T-cell (primary cell): ENCODE measurements around the gene EVA1B. TPM values are rescaled to one million over a fixed set of nuclear protein-coding genes. Genes with fewer than 3 reads are reported as not detected.

Source experiments
- ATAC-seq, 4 experiments: fragments of 200-7000 bp in 3 of 4; fragments of 150-1000 bp in 1 of 4; cut with Tn5 transposase; replicated peaks in 1 of 4; 1 replicate in 3 of 4; 2 replicates in 1 of 4; pipeline ENCODE4 v1.10.0; 2021; ENCODE audit warnings: moderate library complexity in 3 of 4, mild to moderate bottlenecking in 2 of 4, moderate number of reproducible peaks in 1 of 4
- CTCF ChIA-PET, 2 donors: fragments of 300-600 bp; sonication (Branson Sonifier 250); formaldehyde crosslinking; loops; one replicate each; lab custom pipeline; 2022; ENCODE audit warnings: antibody characterized with exemption in 2 of 2; lab: Charles Lee
- POLR2A ChIA-PET, 2 donors: fragments of 300-600 bp; sonication (Branson Sonifier 250); formaldehyde crosslinking; loops; one replicate each; lab custom pipeline; 2022; ENCODE audit warnings: antibody characterized with exemption in 2 of 2; lab: Charles Lee
- DNase-seq, 35 experiments: peaks; one replicate each; pipeline versions ENCODE4 v3.0.0 to v3.0.0-alpha.2; 2013 to 2023
- H3K27ac ChIP-seq: one replicate; pipeline ENCODE4 v1.5.1; 2013; ENCODE audit warnings: low read length
- H3K27me3 ChIP-seq, 2 experiments: replicated peaks in 1 of 2; 1 replicate in 1 of 2; 2 replicates in 1 of 2; pipeline versions ENCODE4 v1.6.1 to v1.7.0; 2013; ENCODE audit warnings: low read length in 1 of 2, mixed read lengths in 1 of 2; ENCODE audit not compliant: control insufficient read depth in 2 of 2, insufficient read depth in 2 of 2; ENCODE audit errors: extremely low read depth in 1 of 2
- H3K36me3 ChIP-seq, 2 donors: 1 replicate in 1 of 2; 2 replicates in 1 of 2; pipeline versions ENCODE4 v1.6.1 to v1.7.0; 2013; ENCODE audit warnings: low read length in 1 of 2; ENCODE audit not compliant: control insufficient read depth in 2 of 2, insufficient read depth in 1 of 2; ENCODE audit errors: extremely low read depth in 1 of 2
- H3K4me1 ChIP-seq, 2 experiments: 1 replicate in 1 of 2; 2 replicates in 1 of 2; pipeline versions ENCODE4 v1.6.1 to v1.7.0; 2013; ENCODE audit warnings: low read length in 2 of 2, mixed read lengths in 1 of 2; ENCODE audit not compliant: insufficient read depth in 2 of 2, control insufficient read depth in 1 of 2; ENCODE audit errors: extremely low read depth in 1 of 2
- H3K4me3 ChIP-seq, 2 donors: 1 replicate in 1 of 2; 2 replicates in 1 of 2; pipeline versions ENCODE4 v1.5.1 to v1.7.0; 2013; ENCODE audit warnings: mild to moderate bottlenecking in 2 of 2, low read length in 1 of 2, moderate library complexity in 1 of 2; ENCODE audit not compliant: control insufficient read depth in 1 of 2; ENCODE audit errors: extremely low read depth in 1 of 2
- H3K9me3 ChIP-seq: 2 replicates; pipeline ENCODE4 v1.7.0; 2013
- H3K27ac Mint-ChIP-seq, 2 donors: one replicate each; pipeline ENCODE4 v1.8.0; 2020 to 2021; ENCODE audit warnings: mild to moderate bottlenecking in 2 of 2, mixed read lengths in 2 of 2
- H3K27me3 Mint-ChIP-seq, 2 donors: one replicate each; pipeline ENCODE4 v1.8.0; 2021 to 2022; ENCODE audit warnings: mixed read lengths in 2 of 2
- H3K36me3 Mint-ChIP-seq: one replicate; pipeline ENCODE4 v1.8.0; 2021; ENCODE audit warnings: mixed read lengths
- H3K4me1 Mint-ChIP-seq, 3 donors: one replicate each; pipeline ENCODE4 v1.8.0; 2020 to 2022; ENCODE audit warnings: mixed read lengths in 3 of 3, mild to moderate bottlenecking in 1 of 3
- H3K4me3 Mint-ChIP-seq, 3 donors: one replicate each; pipeline ENCODE4 v1.8.0; 2020 to 2022; ENCODE audit warnings: mild to moderate bottlenecking in 3 of 3, mixed read lengths in 3 of 3, moderate library complexity in 3 of 3
- H3K9me3 Mint-ChIP-seq, 3 donors: one replicate each; pipeline ENCODE4 v1.8.0; 2020 to 2022; ENCODE audit warnings: mixed read lengths in 3 of 3
- WGBS: methylation state at CpG from one replicate; pipeline ENCODE4 v1.1.5; 2013; ENCODE audit warnings: missing lambda C conversion rate; ENCODE audit not compliant: insufficient coverage; 5-methylcytosine and 5-hydroxymethylcytosine counted together
- total RNA-seq, 35 experiments: library from RNA in 6 of 35; stranded (reverse) in 6 of 35; fragments of 120-200 nt in 1 of 35; gene quantifications; one replicate each; pipeline versions ENCODE4 v1.2.1 to v1.2.4 and lab custom pipeline; 2013 to 2026

EVA1B gene
- total RNA-seq, 5 donors from 2014 or later (not counting 1 experiment from before 2014, with no cell fraction given), result 2.0 to 8.1 (median 5.6) TPM

DNA sequence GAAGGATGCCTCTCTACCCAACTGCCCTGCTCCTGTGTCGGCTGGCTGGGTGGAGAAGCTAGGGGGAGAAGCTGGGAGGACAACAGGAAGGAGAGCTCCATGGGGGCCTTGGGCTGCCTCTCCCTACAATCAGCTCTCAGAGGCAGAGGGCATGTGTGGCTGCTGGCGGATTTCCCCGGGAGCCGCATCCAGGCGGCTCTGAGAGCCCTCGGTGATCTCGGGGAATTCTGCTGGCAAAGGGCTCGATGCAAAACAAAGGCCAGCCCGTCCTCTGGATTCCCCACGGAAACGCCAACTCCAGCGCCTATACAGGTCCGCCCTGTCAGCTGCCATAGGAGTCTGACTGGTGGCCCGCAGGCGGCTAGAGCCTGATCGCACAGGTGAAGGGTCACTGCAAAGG, 26.4 kb upstream of the EVA1B start:
- no peak overlapping the region for H3K27ac Mint-ChIP-seq
- H3K4me3 Mint-ChIP-seq, result peak overlapping the region in 1 of 3 donors; percentile 61
- no peak overlapping the region for H3K4me3 ChIP-seq
- peaks cover 2 to 29% of the 10 kb centered on the region in 2 experiments for H3K4me1 ChIP-seq
- DNase-seq (no peak), ATAC-seq (no peak)
- CTCF ChIA-PET, result interaction anchor here in 1 of 2 donors (1.8 to 1.9 kb wide), 2 partner anchors 17 to 19 kb away, joined by 6 to 7 read pairs; no protein-coding TSS in a partner anchor
- H3K9me3 ChIP-seq, result no peaks in the 10 kb centered on the region
- POLR2A ChIA-PET, result no interaction called here
- no peaks in the 10 kb centered on the region for H3K9me3 Mint-ChIP-seq
- no peak overlapping the region for H3K27ac ChIP-seq
- H3K36me3 ChIP-seq, result peaks cover 14 to 58% of the 10 kb centered on the region in 2 donors
- H3K27me3 Mint-ChIP-seq, result no peaks in the 10 kb centered on the region
- no peaks in the 10 kb centered on the region for H3K27me3 ChIP-seq
- peaks cover 40% of the 10 kb centered on the region for H3K36me3 Mint-ChIP-seq
- WGBS, result 96% methylated on average over 15 of the region's 16 CpGs
- peaks cover 19 to 29% (median 24%) of the 10 kb centered on the region in 3 donors for H3K4me1 Mint-ChIP-seq

DNA sequence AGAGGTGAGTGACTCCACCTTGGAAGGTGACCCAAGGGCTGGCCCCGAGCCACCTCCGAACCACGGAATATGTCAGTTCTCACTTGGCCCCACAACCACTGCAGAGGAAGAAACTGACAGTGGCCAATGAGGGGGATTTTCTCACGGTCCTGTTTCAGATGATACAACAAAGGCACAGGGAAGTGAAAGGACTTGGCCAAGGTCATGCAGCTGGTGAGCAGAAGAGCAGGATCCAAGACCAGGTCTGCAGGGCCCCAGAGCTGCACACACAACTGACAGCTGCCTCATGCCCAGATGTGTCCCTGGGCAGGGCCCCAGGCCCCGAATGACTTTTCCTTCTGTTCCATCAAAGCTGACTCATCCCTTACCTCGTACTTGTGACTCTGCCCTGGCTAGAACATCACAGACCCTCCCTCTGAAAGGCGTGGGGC, 25.8 kb upstream of the EVA1B start:
- CTCF ChIA-PET, result interaction anchor here in 1 of 2 donors (0.6 to 1.9 kb wide), 2 partner anchors 18 to 71 kb away, joined by 3 to 6 read pairs; no protein-coding TSS in a partner anchor
- Mint-ChIP-seq H3K36me3 (peaks cover 41% of the 10 kb centered on the region), H3K27me3 (no peaks in the 10 kb centered on the region), H3K4me3 (no peak overlapping the region), H3K9me3 (no peaks in the 10 kb centered on the region), H3K4me1 (peaks cover 22 to 30% (median 25%) of the 10 kb centered on the region in 3 donors), H3K27ac (no peak overlapping the region)
- Histone ChIP-seq H3K27ac (no peak overlapping the region), H3K9me3 (no peaks in the 10 kb centered on the region), H3K27me3 (no peaks in the 10 kb centered on the region), H3K4me3 (no peak overlapping the region), H3K4me1 (peaks cover 2 to 29% of the 10 kb centered on the region in 2 experiments), H3K36me3 (peaks cover 12 to 57% of the 10 kb centered on the region in 2 donors)
- ATAC-seq (no peak), DNase-seq (no peak)
- WGBS, result 68% methylated on average over 5 of the region's 7 CpGs
- POLR2A ChIA-PET, result no interaction called here

DNA sequence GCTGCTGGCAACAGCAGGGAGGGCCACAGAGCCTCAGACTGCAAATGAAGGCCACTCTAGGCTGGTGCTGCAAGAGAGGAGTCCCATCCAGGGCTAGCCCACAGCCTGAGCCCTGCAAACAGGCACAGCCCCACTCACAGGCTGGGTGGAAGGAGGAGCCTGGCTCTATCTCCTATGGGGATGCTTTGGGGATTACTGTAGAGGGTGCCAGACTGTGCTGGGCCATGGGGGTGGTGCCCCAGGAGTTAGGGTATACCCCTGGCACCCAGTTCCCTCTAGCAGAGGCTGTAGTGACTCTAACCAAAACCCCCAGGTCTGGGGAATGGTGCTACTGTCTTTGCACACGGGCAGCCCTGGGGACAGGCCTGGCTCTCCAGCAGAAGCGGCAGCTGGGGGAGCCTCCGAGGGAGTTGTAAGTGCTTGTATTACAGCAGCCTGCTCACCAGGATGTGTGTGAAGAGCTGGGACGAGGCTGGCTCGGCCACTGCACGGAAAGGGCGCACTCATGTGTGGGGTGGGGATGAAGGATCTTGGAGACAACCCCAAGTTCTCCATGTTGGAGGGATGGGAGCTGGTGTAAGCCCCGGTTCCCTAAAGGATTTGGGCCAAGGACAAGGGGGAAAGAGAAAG, 23.4 kb upstream of the EVA1B start:
- 95% methylated on average over 8 of the region's 8 CpGs for WGBS
- Histone ChIP-seq H3K4me1 (peaks cover 2 to 34% of the 10 kb centered on the region in 2 experiments), H3K4me3 (no peak overlapping the region), H3K27me3 (no peaks in the 10 kb centered on the region), H3K9me3 (no peaks in the 10 kb centered on the region), H3K27ac (no peak overlapping the region), H3K36me3 (peaks cover 14 to 64% of the 10 kb centered on the region in 2 donors)
- no peaks in the 10 kb centered on the region for H3K27me3 Mint-ChIP-seq
- ATAC-seq, result no peak
- H3K36me3 Mint-ChIP-seq, result peaks cover 38% of the 10 kb centered on the region
- DNase-seq, result no peak
- H3K9me3 Mint-ChIP-seq, result no peaks in the 10 kb centered on the region
- H3K27ac Mint-ChIP-seq, result no peak overlapping the region
- ChIA-PET POLR2A (no interaction called here), CTCF (interaction anchor here in 1 of 2 donors (0.9 kb wide), 1 partner anchor 10 kb away, joined by 3 read pairs; no protein-coding TSS in a partner anchor)
- no peak overlapping the region for H3K4me3 Mint-ChIP-seq
- H3K4me1 Mint-ChIP-seq, result peaks cover 30 to 36% (median 32%) of the 10 kb centered on the region in 3 donors

DNA sequence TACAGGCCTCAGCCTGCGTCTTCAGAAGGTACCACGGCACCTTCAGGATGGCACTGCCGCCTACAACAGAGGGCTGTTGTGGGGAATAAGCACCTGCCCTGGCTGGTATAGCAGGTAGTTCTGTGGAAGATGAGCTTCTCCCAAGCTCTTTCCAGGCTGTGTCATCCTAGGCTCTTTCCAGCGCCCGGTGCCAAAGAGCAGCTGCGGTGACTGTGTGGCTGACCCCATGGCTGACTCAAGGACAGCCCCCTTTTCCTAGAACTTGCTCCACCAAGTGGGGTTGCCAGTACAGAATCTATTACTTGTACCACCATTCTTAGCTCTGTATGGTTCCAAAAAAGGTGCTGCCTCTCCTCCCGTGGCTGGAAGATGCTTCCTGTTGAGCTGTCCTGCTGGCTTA, 21.9 kb upstream of the EVA1B start:
- 91% methylated on average over 4 of the region's 7 CpGs for WGBS
- ChIA-PET CTCF (interaction anchor here in 1 of 2 donors (0.6 to 1.5 kb wide), 2 partner anchors 24 to 67 kb away, joined by 4 to 5 read pairs; no protein-coding TSS in a partner anchor), POLR2A (no interaction called here)
- H3K4me1 ChIP-seq, result peaks cover 2 to 19% of the 10 kb centered on the region in 2 experiments
- H3K27ac ChIP-seq, result no peak overlapping the region
- Mint-ChIP-seq H3K27me3 (no peaks in the 10 kb centered on the region), H3K4me1 (peaks cover 15 to 22% (median 20%) of the 10 kb centered on the region in 3 donors), H3K9me3 (no peaks in the 10 kb centered on the region), H3K4me3 (no peak overlapping the region), H3K36me3 (peaks cover 45% of the 10 kb centered on the region), H3K27ac (no peak overlapping the region)
- no peaks in the 10 kb centered on the region for H3K27me3 ChIP-seq
- H3K36me3 ChIP-seq, result peaks cover 19 to 76% of the 10 kb centered on the region in 2 donors
- H3K4me3 ChIP-seq, result no peak overlapping the region
- DNase-seq (no peak), ATAC-seq (no peak)
- H3K9me3 ChIP-seq, result no peaks in the 10 kb centered on the region

DNA sequence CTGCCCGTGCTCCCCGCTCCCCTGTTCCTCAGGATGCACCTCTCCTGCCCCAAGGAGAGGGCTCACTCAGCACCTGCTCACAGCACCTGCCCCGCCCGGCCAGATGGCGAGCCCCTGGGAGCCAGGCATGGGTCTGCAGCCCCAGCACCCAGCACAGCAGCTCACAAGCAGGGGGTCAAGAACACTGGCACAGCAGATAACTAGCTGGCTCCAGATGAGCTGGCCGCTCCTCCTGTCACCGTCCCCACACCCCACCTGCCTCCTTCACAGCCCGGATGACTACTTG, 20.9 kb upstream of the EVA1B start:
- ChIA-PET POLR2A (no interaction called here), CTCF (interaction anchor here (0.6 to 2.7 kb wide), 4 partner anchors 10 to 52 kb away, joined by 3 to 24 read pairs (median 5); no protein-coding TSS in a partner anchor)
- H3K4me1 Mint-ChIP-seq, result peaks cover 16 to 20% (median 20%) of the 10 kb centered on the region in 3 donors
- Histone ChIP-seq H3K9me3 (no peaks in the 10 kb centered on the region), H3K4me3 (no peak overlapping the region), H3K4me1 (peaks cover 0 to 12% of the 10 kb centered on the region in 2 experiments), H3K27ac (no peak overlapping the region), H3K36me3 (peaks cover 24 to 83% of the 10 kb centered on the region in 2 donors), H3K27me3 (no peaks in the 10 kb centered on the region)
- H3K36me3 Mint-ChIP-seq, result peaks cover 45% of the 10 kb centered on the region
- H3K27me3 Mint-ChIP-seq, result no peaks in the 10 kb centered on the region
- 92% methylated on average over 8 of the region's 8 CpGs for WGBS
- DNase-seq (no peak), ATAC-seq (no peak)
- H3K27ac Mint-ChIP-seq, result peak overlapping the region in 1 of 2 donors; percentile 69
- H3K4me3 Mint-ChIP-seq, result no peak overlapping the region
- H3K9me3 Mint-ChIP-seq, result no peaks in the 10 kb centered on the region

DNA sequence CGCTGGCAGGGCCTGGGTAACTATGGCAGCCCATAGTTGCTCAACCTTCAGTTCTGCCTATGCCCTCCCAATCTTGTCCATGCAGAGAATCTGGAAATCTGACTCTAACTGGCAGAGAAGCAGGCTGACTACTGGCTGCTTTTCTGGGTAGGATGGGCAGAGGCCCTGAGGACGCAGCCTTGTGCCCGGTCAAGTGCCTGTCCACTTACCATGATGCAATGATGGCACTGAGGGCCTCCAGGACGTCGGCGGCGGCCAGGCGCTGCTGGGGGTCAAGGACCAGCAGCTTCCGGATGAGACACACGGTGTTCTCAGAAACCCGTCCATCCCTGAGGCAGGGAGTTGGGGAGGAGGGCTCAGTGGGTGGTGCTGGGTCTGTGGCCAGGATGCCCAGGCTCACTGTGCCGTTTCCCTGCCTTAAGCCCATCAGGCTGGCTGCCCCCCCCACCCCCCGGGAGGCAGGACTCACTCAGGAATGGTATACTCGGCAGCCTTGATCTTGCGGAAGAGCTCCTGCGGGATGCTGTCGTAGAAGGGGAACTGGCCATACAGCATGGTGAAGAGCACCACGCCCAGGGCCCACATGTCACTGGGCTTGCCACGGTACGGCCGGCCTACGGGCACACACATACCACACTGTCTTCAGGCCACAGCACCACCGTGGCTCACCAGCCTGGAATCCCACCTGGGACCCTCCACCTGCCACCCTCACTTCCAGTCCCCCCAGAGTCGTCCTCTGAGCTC, 20.4 kb upstream of the EVA1B start:
- ChIA-PET POLR2A (no interaction called here), CTCF (interaction anchor here (0.6 to 2.7 kb wide), 11 partner anchors 11 to 210 kb away, joined by 3 to 24 read pairs (median 4); no protein-coding TSS in a partner anchor)
- Mint-ChIP-seq H3K27ac (no peak overlapping the region), H3K4me3 (no peak overlapping the region), H3K27me3 (no peaks in the 10 kb centered on the region), H3K36me3 (peaks cover 45% of the 10 kb centered on the region), H3K4me1 (peaks cover 21 to 26% (median 24%) of the 10 kb centered on the region in 3 donors), H3K9me3 (no peaks in the 10 kb centered on the region)
- Histone ChIP-seq H3K27ac (no peak overlapping the region), H3K27me3 (no peaks in the 10 kb centered on the region), H3K9me3 (no peaks in the 10 kb centered on the region), H3K4me3 (no peak overlapping the region), H3K4me1 (peaks cover 0 to 17% of the 10 kb centered on the region in 2 experiments), H3K36me3 (peaks cover 24 to 82% of the 10 kb centered on the region in 2 donors)
- ATAC-seq (no peak), DNase-seq (no peak)
- WGBS, result 98% methylated on average over 21 of the region's 24 CpGs
